Liver (tissue), 9 donors: ENCODE results near the gene CSTPP1. TPM values are rescaled to one million over a fixed set of nuclear protein-coding genes. Genes with fewer than 3 reads are reported as not detected.

Experiments
- DNase-seq: peaks from one replicate; pipeline ENCODE4 v3.0.0-alpha.2; 2017; ENCODE audit warnings: low spot score
- H3K27ac ChIP-seq, 2 donors: one replicate each; pipeline ENCODE4 v1.7.0; 2013; ENCODE audit warnings: inconsistent platforms in 2 of 2, low read length in 2 of 2, control low read depth in 1 of 2, low read depth in 1 of 2, mild to moderate bottlenecking in 1 of 2
- H3K27me3 ChIP-seq, 4 donors: one replicate each; pipeline versions ENCODE4 v1.6.1 to v1.7.0; 2013; ENCODE audit warnings: low read length in 3 of 4, inconsistent platforms in 1 of 4, mild to moderate bottlenecking in 1 of 4, moderate library complexity in 1 of 4; ENCODE audit not compliant: control insufficient read depth in 4 of 4, insufficient read depth in 4 of 4
- H3K36me3 ChIP-seq, 4 donors: one replicate each; pipeline versions ENCODE4 v1.6.1 to v1.7.0; 2013; ENCODE audit warnings: low read length in 3 of 4, mild to moderate bottlenecking in 3 of 4, low read depth in 1 of 4, moderate library complexity in 1 of 4; ENCODE audit not compliant: control insufficient read depth in 4 of 4, insufficient read depth in 3 of 4
- H3K4me1 ChIP-seq, 4 donors: one replicate each; pipeline versions ENCODE4 v1.6.1 to v1.7.0; 2013; ENCODE audit warnings: low read length in 3 of 4, mild to moderate bottlenecking in 3 of 4, moderate library complexity in 1 of 4; ENCODE audit not compliant: control insufficient read depth in 4 of 4, insufficient read depth in 4 of 4
- H3K4me3 ChIP-seq, 3 donors: one replicate each; pipeline versions ENCODE4 v1.6.1 to v1.7.0; 2013; ENCODE audit warnings: low read length in 3 of 3, control low read depth in 1 of 3, low read depth in 1 of 3, mild to moderate bottlenecking in 1 of 3
- H3K9ac ChIP-seq, 2 donors: one replicate each; pipeline ENCODE4 v1.7.0; 2013; ENCODE audit warnings: low read length in 2 of 2, mild to moderate bottlenecking in 2 of 2, moderate library complexity in 2 of 2, control low read depth in 1 of 2, low read depth in 1 of 2
- H3K9me3 ChIP-seq, 4 donors: one replicate each; pipeline versions ENCODE4 v1.6.1 to v1.7.0; 2013; ENCODE audit warnings: low read length in 3 of 4; ENCODE audit not compliant: control insufficient read depth in 4 of 4
- EGR1 ChIP-seq, 2 donors: IDR thresholded peaks; 2 replicates each; pipeline ENCODE4 v1.6.1; 2016 to 2018; ENCODE audit warnings: antibody characterized with exemption in 2 of 2, low read depth in 2 of 2
- FOXA1 ChIP-seq: IDR thresholded peaks from 2 replicates; pipeline ENCODE4 v1.6.1; 2016; ENCODE audit warnings: antibody characterized with exemption
- FOXA2 ChIP-seq: IDR thresholded peaks from 2 replicates; pipeline ENCODE4 v1.6.1; 2016; ENCODE audit warnings: antibody characterized with exemption
- GABPA ChIP-seq, 2 donors: IDR thresholded peaks in 1 of 2; conservative IDR thresholded peaks in 1 of 2; 2 replicates each; pipeline ENCODE4 v1.6.1; 2016; ENCODE audit warnings: antibody characterized with exemption in 2 of 2, mild to moderate bottlenecking in 1 of 2, moderate library complexity in 1 of 2
- HNF4A ChIP-seq, 2 donors: conservative IDR thresholded peaks; 2 replicates each; pipeline ENCODE4 v1.6.1; 2016; ENCODE audit warnings: antibody characterized with exemption in 2 of 2, mild to moderate bottlenecking in 2 of 2
- HNF4G ChIP-seq: IDR thresholded peaks from 2 replicates; pipeline ENCODE4 v1.6.1; 2016; ENCODE audit warnings: antibody characterized with exemption
- JUND ChIP-seq, 2 donors: IDR thresholded peaks; 2 replicates each; pipeline ENCODE4 v1.6.1; 2016; ENCODE audit warnings: antibody characterized with exemption in 2 of 2
- NR2F2 ChIP-seq: IDR thresholded peaks from 2 replicates; pipeline ENCODE4 v1.6.1; 2016; ENCODE audit warnings: antibody characterized with exemption
- RAD21 ChIP-seq, 2 donors: IDR thresholded peaks; 2 replicates each; pipeline ENCODE4 v1.6.1; 2016; ENCODE audit warnings: antibody characterized with exemption in 2 of 2, mild to moderate bottlenecking in 2 of 2
- RXRA ChIP-seq, 2 donors: IDR thresholded peaks; 2 replicates each; pipeline ENCODE4 v1.6.1; 2017 to 2018; ENCODE audit warnings: antibody characterized with exemption in 2 of 2, mild to moderate bottlenecking in 1 of 2
- SP1 ChIP-seq: IDR thresholded peaks from 2 replicates; pipeline ENCODE4 v1.6.1; 2018; ENCODE audit warnings: antibody characterized with exemption, mild to moderate bottlenecking
- TAF1 ChIP-seq: conservative IDR thresholded peaks from 2 replicates; pipeline ENCODE4 v1.6.1; 2016; ENCODE audit warnings: antibody characterized with exemption, mild to moderate bottlenecking
- YY1 ChIP-seq: IDR thresholded peaks from 2 replicates; pipeline ENCODE4 v1.6.1; 2016; ENCODE audit warnings: antibody characterized with exemption, mild to moderate bottlenecking
- WGBS: extraction: QIAGEN DNeasy Blood & Tissue Kit; methylation state at CpG from one replicate; pipeline ENCODE4 v1.1.7; 2013; 5-methylcytosine and 5-hydroxymethylcytosine counted together
- polyA plus RNA-seq, 2 donors: library from polyadenylated mRNA; stranded (reverse) in 1 of 2; unstranded in 1 of 2; fragments of 200-250 nt in 1 of 2; fragments of >200 nt in 1 of 2; fragmentation: Nextera tagmentation in 1 of 2; extraction: Ambion mirVana in 1 of 2; gene quantifications; one replicate each; pipeline versions ENCODE4 v1.2.1 to v1.2.3, GENCODE V29; 2013 to 2015
- total RNA-seq, 2 donors: library from RNA; depleted of rRNA; stranded (reverse); fragments of >200 nt; gene quantifications; one replicate each; pipeline ENCODE4 v1.2.3, GENCODE V29; 2014
- TF ChIP-seq, protein P1 (sequence below): IDR thresholded peaks from 2 replicates; pipeline ENCODE4 v1.6.1; 2016; ENCODE audit warnings: antibody characterized with exemption, mild to moderate bottlenecking
- TF ChIP-seq, protein P2 (sequence below): IDR thresholded peaks from 2 replicates; pipeline ENCODE4 v1.6.1; 2016; ENCODE audit warnings: antibody characterized with exemption
- TF ChIP-seq, protein P3 (sequence below): IDR thresholded peaks from 2 replicates; pipeline ENCODE4 v1.6.1; 2016; ENCODE audit warnings: antibody characterized with exemption
- TF ChIP-seq, protein P4 (sequence below): IDR thresholded peaks from 2 replicates; pipeline ENCODE4 v1.6.1; 2016; ENCODE audit warnings: antibody characterized with exemption
- TF ChIP-seq, protein P5 (sequence below): fragments of 150-350 bp; IDR thresholded peaks from 2 replicates; pipeline ENCODE4 v1.5.1; 2017; ENCODE audit warnings: improper control_type of control experiment, low read depth, low read length; ENCODE audit not compliant: missing input control
- donor health status: healthy.
- donor health status: healthy.
- donor health status: healthy.
- donor health status: healthy.
- donor health status: healthy.

Gene CSTPP1
- total and polyA plus RNA-seq, 4 donors: 5.4 to 6.6 (median 5.7) TPM

DNA sequence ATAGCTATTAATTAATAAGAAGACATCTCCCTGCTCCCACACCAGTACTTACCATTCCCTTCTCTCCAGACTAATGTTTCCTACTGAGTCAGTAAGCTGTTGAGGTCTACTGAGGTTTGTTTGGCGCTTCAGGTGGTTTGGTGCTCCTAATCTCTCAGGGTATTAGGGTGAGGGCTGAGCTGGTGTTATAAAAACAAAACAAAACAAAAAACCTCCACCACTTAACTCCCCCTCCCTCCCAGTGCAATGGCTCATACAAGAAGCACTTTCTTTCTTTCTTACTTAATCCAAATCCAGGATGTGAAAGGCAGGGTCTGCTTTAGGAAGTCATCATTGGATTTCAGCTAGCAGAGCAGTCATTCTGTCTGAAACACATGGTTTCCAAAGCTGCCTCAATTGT lies 15.3 kb downstream of the CSTPP1 start:
- H3K27me3 ChIP-seq: no peaks in the 10 kb centered on the region
- no peak for DNase-seq
- peaks cover 0 to 11% (median 6%) of the 10 kb centered on the region in 4 donors for H3K4me1 ChIP-seq
- no peak overlapping the region for H3K9ac ChIP-seq
- no peak for TF ChIP-seq HNF4G
- TF ChIP-seq, protein P1, sequence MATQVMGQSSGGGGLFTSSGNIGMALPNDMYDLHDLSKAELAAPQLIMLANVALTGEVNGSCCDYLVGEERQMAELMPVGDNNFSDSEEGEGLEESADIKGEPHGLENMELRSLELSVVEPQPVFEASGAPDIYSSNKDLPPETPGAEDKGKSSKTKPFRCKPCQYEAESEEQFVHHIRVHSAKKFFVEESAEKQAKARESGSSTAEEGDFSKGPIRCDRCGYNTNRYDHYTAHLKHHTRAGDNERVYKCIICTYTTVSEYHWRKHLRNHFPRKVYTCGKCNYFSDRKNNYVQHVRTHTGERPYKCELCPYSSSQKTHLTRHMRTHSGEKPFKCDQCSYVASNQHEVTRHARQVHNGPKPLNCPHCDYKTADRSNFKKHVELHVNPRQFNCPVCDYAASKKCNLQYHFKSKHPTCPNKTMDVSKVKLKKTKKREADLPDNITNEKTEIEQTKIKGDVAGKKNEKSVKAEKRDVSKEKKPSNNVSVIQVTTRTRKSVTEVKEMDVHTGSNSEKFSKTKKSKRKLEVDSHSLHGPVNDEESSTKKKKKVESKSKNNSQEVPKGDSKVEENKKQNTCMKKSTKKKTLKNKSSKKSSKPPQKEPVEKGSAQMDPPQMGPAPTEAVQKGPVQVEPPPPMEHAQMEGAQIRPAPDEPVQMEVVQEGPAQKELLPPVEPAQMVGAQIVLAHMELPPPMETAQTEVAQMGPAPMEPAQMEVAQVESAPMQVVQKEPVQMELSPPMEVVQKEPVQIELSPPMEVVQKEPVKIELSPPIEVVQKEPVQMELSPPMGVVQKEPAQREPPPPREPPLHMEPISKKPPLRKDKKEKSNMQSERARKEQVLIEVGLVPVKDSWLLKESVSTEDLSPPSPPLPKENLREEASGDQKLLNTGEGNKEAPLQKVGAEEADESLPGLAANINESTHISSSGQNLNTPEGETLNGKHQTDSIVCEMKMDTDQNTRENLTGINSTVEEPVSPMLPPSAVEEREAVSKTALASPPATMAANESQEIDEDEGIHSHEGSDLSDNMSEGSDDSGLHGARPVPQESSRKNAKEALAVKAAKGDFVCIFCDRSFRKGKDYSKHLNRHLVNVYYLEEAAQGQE: no peak
- TF ChIP-seq YY1: no peak
- TF ChIP-seq RXRA (IDR thresholded peaks at IDR 0.05): no peak
- no peak for TF ChIP-seq NR2F2
- TF ChIP-seq TAF1: no peak
- no peak for TF ChIP-seq JUND (IDR thresholded peaks at IDR 0.05)
- TF ChIP-seq RAD21 (IDR thresholded peaks at IDR 0.05): no peak
- no peak for TF ChIP-seq SP1
- no peak for TF ChIP-seq GABPA (IDR thresholded peaks at IDR 0.05 in 1 of 2, conservative IDR thresholded peaks at IDR 0.05 in 1 of 2)
- TF ChIP-seq, protein P2, sequence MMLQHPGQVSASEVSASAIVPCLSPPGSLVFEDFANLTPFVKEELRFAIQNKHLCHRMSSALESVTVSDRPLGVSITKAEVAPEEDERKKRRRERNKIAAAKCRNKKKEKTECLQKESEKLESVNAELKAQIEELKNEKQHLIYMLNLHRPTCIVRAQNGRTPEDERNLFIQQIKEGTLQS: no peak
- TF ChIP-seq FOXA1: no peak
- TF ChIP-seq HNF4A (conservative IDR thresholded peaks at IDR 0.05): no peak
- TF ChIP-seq, protein P3, sequence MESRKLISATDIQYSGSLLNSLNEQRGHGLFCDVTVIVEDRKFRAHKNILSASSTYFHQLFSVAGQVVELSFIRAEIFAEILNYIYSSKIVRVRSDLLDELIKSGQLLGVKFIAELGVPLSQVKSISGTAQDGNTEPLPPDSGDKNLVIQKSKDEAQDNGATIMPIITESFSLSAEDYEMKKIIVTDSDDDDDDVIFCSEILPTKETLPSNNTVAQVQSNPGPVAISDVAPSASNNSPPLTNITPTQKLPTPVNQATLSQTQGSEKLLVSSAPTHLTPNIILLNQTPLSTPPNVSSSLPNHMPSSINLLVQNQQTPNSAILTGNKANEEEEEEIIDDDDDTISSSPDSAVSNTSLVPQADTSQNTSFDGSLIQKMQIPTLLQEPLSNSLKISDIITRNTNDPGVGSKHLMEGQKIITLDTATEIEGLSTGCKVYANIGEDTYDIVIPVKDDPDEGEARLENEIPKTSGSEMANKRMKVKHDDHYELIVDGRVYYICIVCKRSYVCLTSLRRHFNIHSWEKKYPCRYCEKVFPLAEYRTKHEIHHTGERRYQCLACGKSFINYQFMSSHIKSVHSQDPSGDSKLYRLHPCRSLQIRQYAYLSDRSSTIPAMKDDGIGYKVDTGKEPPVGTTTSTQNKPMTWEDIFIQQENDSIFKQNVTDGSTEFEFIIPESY: no peak
- TF ChIP-seq EGR1 (IDR thresholded peaks at IDR 0.05; ENCODE audit: low read depth in 2 of 2): no peak
- TF ChIP-seq, protein P4, sequence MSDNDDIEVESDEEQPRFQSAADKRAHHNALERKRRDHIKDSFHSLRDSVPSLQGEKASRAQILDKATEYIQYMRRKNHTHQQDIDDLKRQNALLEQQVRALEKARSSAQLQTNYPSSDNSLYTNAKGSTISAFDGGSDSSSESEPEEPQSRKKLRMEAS: no peak
- no peak for TF ChIP-seq FOXA2
- TF ChIP-seq, protein P5, sequence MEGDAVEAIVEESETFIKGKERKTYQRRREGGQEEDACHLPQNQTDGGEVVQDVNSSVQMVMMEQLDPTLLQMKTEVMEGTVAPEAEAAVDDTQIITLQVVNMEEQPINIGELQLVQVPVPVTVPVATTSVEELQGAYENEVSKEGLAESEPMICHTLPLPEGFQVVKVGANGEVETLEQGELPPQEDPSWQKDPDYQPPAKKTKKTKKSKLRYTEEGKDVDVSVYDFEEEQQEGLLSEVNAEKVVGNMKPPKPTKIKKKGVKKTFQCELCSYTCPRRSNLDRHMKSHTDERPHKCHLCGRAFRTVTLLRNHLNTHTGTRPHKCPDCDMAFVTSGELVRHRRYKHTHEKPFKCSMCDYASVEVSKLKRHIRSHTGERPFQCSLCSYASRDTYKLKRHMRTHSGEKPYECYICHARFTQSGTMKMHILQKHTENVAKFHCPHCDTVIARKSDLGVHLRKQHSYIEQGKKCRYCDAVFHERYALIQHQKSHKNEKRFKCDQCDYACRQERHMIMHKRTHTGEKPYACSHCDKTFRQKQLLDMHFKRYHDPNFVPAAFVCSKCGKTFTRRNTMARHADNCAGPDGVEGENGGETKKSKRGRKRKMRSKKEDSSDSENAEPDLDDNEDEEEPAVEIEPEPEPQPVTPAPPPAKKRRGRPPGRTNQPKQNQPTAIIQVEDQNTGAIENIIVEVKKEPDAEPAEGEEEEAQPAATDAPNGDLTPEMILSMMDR: no peak
- 95% methylated on average over 1 of the region's 1 CpG for WGBS
- no peak overlapping the region for H3K27ac ChIP-seq
- no peaks in the 10 kb centered on the region for H3K36me3 ChIP-seq
- no peaks in the 10 kb centered on the region for H3K9me3 ChIP-seq
- H3K4me3 ChIP-seq: no peak overlapping the region
